Measurements from ENCODE around the gene TMCO4. TPM values are rescaled to one million over a fixed set of nuclear protein-coding genes. Genes with fewer than 3 reads are reported as not detected.

The TMCO4 gene
- total and polyA plus RNA-seq, 2 donors (not counting 3 experiments of a cell fraction or from before 2014, with no cell fraction given) = 7.6 to 10.3 TPM

GRCh38 chr1:19739628-19740027 lies 60.1 kb downstream of the TMCO4 start:
- Histone ChIP-seq H2AFZ (ENCODE audit: low read depth, low read length) (no peak overlapping the region), H3K9me3 (replicated peaks; ENCODE audit: control insufficient read depth, insufficient read depth, low read length) (no peaks in the 10 kb centered on the region), H3K79me2 (ENCODE audit: control insufficient read depth, insufficient read depth, low read length) (no peaks in the 10 kb centered on the region), H3K4me1 (ENCODE audit: control insufficient read depth, extremely low read depth, insufficient read depth, low read length) (no peaks in the 10 kb centered on the region), H3K27me3 (ENCODE audit: control insufficient read depth in 2 of 2, insufficient read depth in 2 of 2, low read length in 2 of 2) (no peaks in the 10 kb centered on the region), H3K27ac (ENCODE audit: insufficient read depth, low read depth, low read length) (no peak overlapping the region), H3K4me3 (replicated peaks in 1 of 3; ENCODE audit: insufficient read depth in 1 of 3, low read depth in 1 of 3, low read length in 3 of 3) (no peak overlapping the region), H3K9ac (replicated peaks; ENCODE audit: extremely low read depth, insufficient read depth, low read length) (no peak overlapping the region), H3K4me2 (ENCODE audit: insufficient read depth, low read length) (no peak overlapping the region), H3K36me3 (ENCODE audit: control insufficient read depth in 2 of 2, extremely low read depth in 1 of 2, insufficient read depth in 2 of 2, low read length in 2 of 2) (no peaks in the 10 kb centered on the region), H3K9me1 (replicated peaks; ENCODE audit: control insufficient read depth, extremely low read depth, insufficient read depth, low read length) (no peaks in the 10 kb centered on the region), H4K20me1 (replicated peaks; ENCODE audit: control insufficient read depth, extremely low read depth, insufficient read depth, low read length) (no peaks in the 10 kb centered on the region)
- intact Hi-C loops (cut with micrococcal nuclease) (no loop called here), dilution Hi-C loops (cut with MboI; ENCODE audit: extremely low pct_ligation_motif_present, low sequenced_read_pairs) (no loop called here)
- CTCF ChIA-PET = interaction anchor here (1.9 kb wide), 1 partner anchor 24 kb away, joined by 5 read pairs; no protein-coding TSS in a partner anchor
- BruUV-seq (replicated peaks) = no TSS peak
- TF ChIP-seq MAX (IDR thresholded peaks at IDR 0.05; ENCODE audit: insufficient read depth, insufficient read length) = no peak
- TF ChIP-seq POLR2AphosphoS5 (IDR thresholded peaks at IDR 0.05; ENCODE audit: insufficient read depth, low read depth, low read length) = no peak
- no peak for FAIRE-seq
- DNase-seq (ENCODE audit: low read depth, low spot score) = no peak
- POLR2A ChIA-PET = no interaction called here

- DNase-seq (ENCODE audit: low read depth, low spot score) (no peak), FAIRE-seq (no peak)
- no peaks in the 10 kb centered on the region for H4K20me1 ChIP-seq (replicated peaks; ENCODE audit: control insufficient read depth, extremely low read depth, insufficient read depth, low read length)
- ChIA-PET POLR2A (no interaction called here), CTCF (interaction anchor here (0.7 to 1.9 kb wide), 5 partner anchors 12 to 413 kb away, joined by 3 to 5 read pairs (median 3); partner anchors contain the start of gene OTUD3)
- no peaks in the 10 kb centered on the region for H3K27me3 ChIP-seq (ENCODE audit: control insufficient read depth in 2 of 2, insufficient read depth in 2 of 2, low read length in 2 of 2)
- H3K4me3 ChIP-seq (replicated peaks in 1 of 3; ENCODE audit: insufficient read depth in 1 of 3, low read depth in 1 of 3, low read length in 3 of 3) = no peak overlapping the region
- dilution Hi-C loops (cut with MboI; ENCODE audit: extremely low pct_ligation_motif_present, low sequenced_read_pairs) = no loop called here
- H3K9ac ChIP-seq (replicated peaks; ENCODE audit: extremely low read depth, insufficient read depth, low read length) = no peak overlapping the region
- no peaks in the 10 kb centered on the region for H3K9me3 ChIP-seq (replicated peaks; ENCODE audit: control insufficient read depth, insufficient read depth, low read length)
- no peak for TF ChIP-seq CTCF (IDR thresholded peaks at IDR 0.05; ENCODE audit: extremely low read depth in 1 of 2, insufficient read depth in 1 of 2, low read depth in 1 of 2, low read length in 2 of 2)
- TF ChIP-seq MYC (IDR thresholded peaks at IDR 0.05; ENCODE audit: low read depth, low read length) = no peak
- TF ChIP-seq JUN (IDR thresholded peaks at IDR 0.05; ENCODE audit: borderline replicate concordance, insufficient read depth, insufficient read length, low read depth) = no peak
- TF ChIP-seq MAX (IDR thresholded peaks at IDR 0.05; ENCODE audit: insufficient read depth, insufficient read length) = no peak
- no peak for TF ChIP-seq EZH2 (IDR thresholded peaks at IDR 0.05; ENCODE audit: borderline replicate concordance, low read depth, low read length, severe bottlenecking)
- intact Hi-C loops (cut with micrococcal nuclease) = no loop called here
- no peak overlapping the region for H3K4me2 ChIP-seq (ENCODE audit: insufficient read depth, low read length)
- no TSS peak for BruUV-seq (replicated peaks)
- H2AFZ ChIP-seq (ENCODE audit: low read depth, low read length) = no peak overlapping the region
- no peaks in the 10 kb centered on the region for H3K79me2 ChIP-seq (ENCODE audit: control insufficient read depth, insufficient read depth, low read length)
- H3K9me1 ChIP-seq (replicated peaks; ENCODE audit: control insufficient read depth, extremely low read depth, insufficient read depth, low read length) = no peaks in the 10 kb centered on the region
- H3K27ac ChIP-seq (ENCODE audit: insufficient read depth, low read depth, low read length) = no peak overlapping the region
- H3K4me1 ChIP-seq (ENCODE audit: control insufficient read depth, extremely low read depth, insufficient read depth, low read length) = no peaks in the 10 kb centered on the region
- no peaks in the 10 kb centered on the region for H3K36me3 ChIP-seq (ENCODE audit: control insufficient read depth in 2 of 2, extremely low read depth in 1 of 2, insufficient read depth in 2 of 2, low read length in 2 of 2)
Observed at GRCh38 chr1:19738669-19739068, 61.0 kb downstream of the TMCO4 start.
